PC-9 (cell line): ENCODE data around the gene NXT2. TPM values are rescaled to one million over a fixed set of nuclear protein-coding genes. Genes with fewer than 3 reads are reported as not detected.

Experiments
- BruUV-seq: library from RNA; stranded (reverse); fragments of 400-500 nt; replicated peaks from 2 replicates; lab custom pipeline; 2021; lab: Mats Ljungman, UMichigan
- CTCF ChIA-PET: fragments of 300-600 bp; sonication (Branson Sonifier 250); formaldehyde crosslinking; loops from one replicate; lab custom pipeline; 2022; ENCODE audit warnings: antibody characterized with exemption; lab: Charles Lee
- POLR2A ChIA-PET: fragments of 300-600 bp; sonication (Branson Sonifier 250); formaldehyde crosslinking; loops from one replicate; lab custom pipeline; 2022; ENCODE audit warnings: antibody characterized with exemption; ENCODE audit not compliant: unreplicated experiment; lab: Charles Lee
- DNase-seq, 2 experiments: peaks; one replicate each; pipeline versions ENCODE4 v3.0.0 to v3.0.0-alpha.2; 2015 to 2022; ENCODE audit warnings: mixed read lengths in 1 of 2
- H2AFZ ChIP-seq: fragments of 200-600 bp; sonication (generic); 2 replicates; pipeline ENCODE4 v1.8.1; 2017; ENCODE audit warnings: antibody characterized with exemption
- H3F3A ChIP-seq: fragments of 200-600 bp; sonication (generic); 2 replicates; pipeline ENCODE4 v1.8.1; 2017; ENCODE audit warnings: antibody characterized with exemption, mild to moderate bottlenecking, low read depth; ENCODE audit not compliant: insufficient read depth
- H3K27ac ChIP-seq: fragments of 200-600 bp; sonication (generic); 2 replicates; pipeline ENCODE4 v1.6.1; 2016; ENCODE audit warnings: mixed run types
- H3K27me3 ChIP-seq: fragments of 200-600 bp; sonication (generic); 2 replicates; pipeline ENCODE4 v1.6.1; 2016; ENCODE audit warnings: low read depth, mixed run types; ENCODE audit not compliant: insufficient read depth
- H3K36me3 ChIP-seq: fragments of 200-600 bp; sonication (generic); 2 replicates; pipeline ENCODE4 v1.6.1; 2016; ENCODE audit warnings: low read depth, mixed run types
- H3K4me1 ChIP-seq: fragments of 200-600 bp; sonication (generic); replicated peaks from 2 replicates; pipeline ENCODE4 v1.6.1; 2016; ENCODE audit warnings: mixed run types; ENCODE audit not compliant: insufficient read depth
- H3K4me2 ChIP-seq: fragments of 200-600 bp; sonication (generic); 2 replicates; pipeline ENCODE4 v1.6.1; 2017; ENCODE audit warnings: mixed run types
- H3K4me3 ChIP-seq: fragments of 200-600 bp; sonication (generic); 2 replicates; pipeline ENCODE4 v1.6.1; 2016; ENCODE audit warnings: mixed run types
- H3K79me2 ChIP-seq: fragments of 200-600 bp; sonication (generic); 2 replicates; pipeline ENCODE4 v1.6.1; 2017; ENCODE audit warnings: low read depth, mixed run types
- H3K9me2 ChIP-seq: fragments of 200-600 bp; sonication (generic); 2 replicates; pipeline ENCODE4 v1.8.1; 2017; ENCODE audit warnings: mild to moderate bottlenecking; ENCODE audit not compliant: insufficient read depth
- H3K9me3 ChIP-seq: fragments of 200-600 bp; sonication (generic); 2 replicates; pipeline ENCODE4 v1.8.1; 2016; ENCODE audit warnings: low read depth; ENCODE audit not compliant: insufficient read depth
- H4K20me1 ChIP-seq: fragments of 200-600 bp; sonication (generic); 2 replicates; pipeline ENCODE4 v1.8.1; 2017; ENCODE audit not compliant: insufficient read depth
- EZH2 ChIP-seq: fragments of 200-600 bp; sonication (generic); IDR thresholded peaks from 2 replicates; pipeline ENCODE4 v1.8.0; 2017; ENCODE audit warnings: antibody characterized with exemption, low read depth
- intact Hi-C: fragments of 100-400 bp; cut with micrococcal nuclease; formaldehyde crosslinking; loops from one replicate; pipeline ENCODE4 v1.10.0; 2022; ENCODE audit not compliant: unreplicated experiment
- total RNA-seq: library from RNA; stranded (reverse); gene quantifications from 2 replicates; pipeline ENCODE4 v1.2.3, GENCODE V29; 2021
- TF ChIP-seq, protein P1 (sequence below): fragments of 200-600 bp; sonication (generic); conservative IDR thresholded peaks from 2 replicates; pipeline ENCODE4 v1.6.1; 2017; ENCODE audit warnings: mixed run types, antibody characterized with exemption, mild to moderate bottlenecking, moderate library complexity

NXT2 gene
- total RNA-seq, 1 experiment from 2014 or later = 20.0 TPM

- no TSS peak for BruUV-seq
- Histone ChIP-seq H2AFZ (no peak overlapping the region), H3K4me2 (no peak overlapping the region), H3K36me3 (no peaks in the 10 kb centered on the region), H3K4me1 (no peaks in the 10 kb centered on the region), H3K4me3 (no peak overlapping the region), H3K79me2 (no peaks in the 10 kb centered on the region), H3K27ac (no peak overlapping the region), H3K9me2 (no peaks in the 10 kb centered on the region), H3F3A (no peaks in the 10 kb centered on the region), H4K20me1 (no peaks in the 10 kb centered on the region), H3K27me3 (no peaks in the 10 kb centered on the region; the same call in 1 of the 2 replicates), H3K9me3 (no peaks in the 10 kb centered on the region)
- POLR2A ChIA-PET = no interaction called here
- intact Hi-C loops = no loop called here
- TF ChIP-seq, protein P1, sequence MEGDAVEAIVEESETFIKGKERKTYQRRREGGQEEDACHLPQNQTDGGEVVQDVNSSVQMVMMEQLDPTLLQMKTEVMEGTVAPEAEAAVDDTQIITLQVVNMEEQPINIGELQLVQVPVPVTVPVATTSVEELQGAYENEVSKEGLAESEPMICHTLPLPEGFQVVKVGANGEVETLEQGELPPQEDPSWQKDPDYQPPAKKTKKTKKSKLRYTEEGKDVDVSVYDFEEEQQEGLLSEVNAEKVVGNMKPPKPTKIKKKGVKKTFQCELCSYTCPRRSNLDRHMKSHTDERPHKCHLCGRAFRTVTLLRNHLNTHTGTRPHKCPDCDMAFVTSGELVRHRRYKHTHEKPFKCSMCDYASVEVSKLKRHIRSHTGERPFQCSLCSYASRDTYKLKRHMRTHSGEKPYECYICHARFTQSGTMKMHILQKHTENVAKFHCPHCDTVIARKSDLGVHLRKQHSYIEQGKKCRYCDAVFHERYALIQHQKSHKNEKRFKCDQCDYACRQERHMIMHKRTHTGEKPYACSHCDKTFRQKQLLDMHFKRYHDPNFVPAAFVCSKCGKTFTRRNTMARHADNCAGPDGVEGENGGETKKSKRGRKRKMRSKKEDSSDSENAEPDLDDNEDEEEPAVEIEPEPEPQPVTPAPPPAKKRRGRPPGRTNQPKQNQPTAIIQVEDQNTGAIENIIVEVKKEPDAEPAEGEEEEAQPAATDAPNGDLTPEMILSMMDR = no peak
- TF ChIP-seq EZH2 = no peak
- DNase-seq = no peak
- CTCF ChIA-PET = no interaction called here
Measured at GRCh38 chrX:109577055-109577454, 40.4 kb downstream of the NXT2 start.

DNA sequence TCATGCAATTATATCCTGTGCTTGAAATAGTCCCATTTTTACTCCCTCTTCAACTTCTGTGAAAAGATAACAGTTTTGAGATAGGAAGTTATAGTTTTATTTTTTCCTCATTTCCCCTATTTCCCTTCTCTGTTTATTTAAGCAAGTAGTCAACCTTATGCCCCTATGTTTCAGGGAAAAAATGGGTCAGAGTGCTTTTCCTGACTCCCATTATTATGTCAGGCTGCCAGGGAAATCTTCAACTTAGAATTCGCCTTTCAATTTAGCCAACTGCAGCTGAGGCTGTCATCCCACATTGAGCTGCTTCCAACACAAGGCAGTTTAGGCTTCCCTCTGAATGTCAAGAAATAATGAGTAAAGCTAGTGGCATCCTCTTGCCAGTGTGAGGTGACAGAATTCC is 42.3 kb downstream of the NXT2 start:
- H3K9me3 ChIP-seq = no peaks in the 10 kb centered on the region
- H3K36me3 ChIP-seq = no peaks in the 10 kb centered on the region
- H3K79me2 ChIP-seq = no peaks in the 10 kb centered on the region
- DNase-seq = no peak
- no peak overlapping the region for H3K27ac ChIP-seq
- TF ChIP-seq, protein P1 = no peak
- no peak for TF ChIP-seq EZH2
- no peaks in the 10 kb centered on the region for H4K20me1 ChIP-seq
- H3K9me2 ChIP-seq = peaks cover 3% of the 10 kb centered on the region; the same call in 1 of the 2 replicates
- POLR2A ChIA-PET = no interaction called here
- no peak overlapping the region for H3K4me3 ChIP-seq
- CTCF ChIA-PET = no interaction called here
- H2AFZ ChIP-seq = no peak overlapping the region
- no peaks in the 10 kb centered on the region; the same call in 1 of the 2 replicates for H3K27me3 ChIP-seq
- intact Hi-C loops = no loop called here
- no peaks in the 10 kb centered on the region for H3F3A ChIP-seq
- H3K4me1 ChIP-seq = no peaks in the 10 kb centered on the region
- H3K4me2 ChIP-seq = no peak overlapping the region
- no TSS peak for BruUV-seq

DNA sequence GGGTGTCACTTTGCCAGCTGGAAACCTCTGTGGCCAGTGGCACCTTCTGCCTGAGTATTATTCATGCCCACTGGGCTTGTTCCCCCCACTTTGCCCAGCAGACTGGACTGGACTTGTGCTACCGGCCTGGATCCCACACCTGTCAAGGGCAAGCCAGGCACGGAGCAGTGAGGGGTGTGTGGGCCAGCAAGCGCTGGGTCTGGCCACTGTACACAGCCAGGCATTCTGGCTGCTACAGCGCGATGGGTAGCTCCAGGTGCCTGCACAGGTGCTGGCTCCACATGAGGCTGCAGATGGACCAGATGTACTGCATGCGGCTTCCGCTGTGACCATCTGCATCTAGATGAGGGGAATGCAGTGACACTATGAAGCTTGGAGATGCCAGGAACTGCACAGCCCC is 48.8 kb downstream of the NXT2 start:
- no peaks in the 10 kb centered on the region for H3F3A ChIP-seq
- POLR2A ChIA-PET = no interaction called here
- intact Hi-C loops = no loop called here
- H2AFZ ChIP-seq = no peak overlapping the region
- H3K4me2 ChIP-seq = no peak overlapping the region
- H4K20me1 ChIP-seq = no peaks in the 10 kb centered on the region
- DNase-seq = no peak
- no peak for TF ChIP-seq EZH2
- TF ChIP-seq, protein P1 = no peak
- no TSS peak for BruUV-seq
- CTCF ChIA-PET = no interaction called here
- H3K27ac ChIP-seq = no peak overlapping the region
- no peaks in the 10 kb centered on the region for H3K36me3 ChIP-seq
- no peak overlapping the region for H3K4me3 ChIP-seq
- peaks cover 20% of the 10 kb centered on the region; the same call in 1 of the 2 replicates for H3K27me3 ChIP-seq
- H3K4me1 ChIP-seq = no peaks in the 10 kb centered on the region
- no peaks in the 10 kb centered on the region for H3K79me2 ChIP-seq
- H3K9me3 ChIP-seq = no peaks in the 10 kb centered on the region
- H3K9me2 ChIP-seq = peaks cover 3% of the 10 kb centered on the region; the same call in 1 of the 2 replicates
